Prostate gland (tissue), 2 donors: Measurements from ENCODE around the gene TMEM139. TPM values are rescaled to one million over a fixed set of nuclear protein-coding genes. Genes with fewer than 3 reads are reported as not detected.

Experiments used
- DNase-seq: peaks from one replicate; pipeline ENCODE4 v3.0.0-alpha.2; 2019; ENCODE audit warnings: low spot score
- H3K27ac ChIP-seq, 2 donors: fragments of 200-600 bp; sonication (generic); 2 replicates each; pipeline ENCODE4 v1.5.1; 2017 to 2019
- H3K27me3 ChIP-seq: fragments of 200-600 bp; sonication (generic); replicated peaks from 2 replicates; pipeline ENCODE4 v1.5.1; 2019; ENCODE audit not compliant: insufficient read depth
- H3K36me3 ChIP-seq, 2 donors: fragments of 200-600 bp; sonication (generic); 1 replicate in 1 of 2; 2 replicates in 1 of 2; pipeline versions ENCODE4 v1.5.1 to v1.8.1; 2017 to 2019
- H3K4me1 ChIP-seq: fragments of 200-600 bp; sonication (generic); replicated peaks from 2 replicates; pipeline ENCODE4 v1.5.1; 2019
- H3K4me3 ChIP-seq, 2 donors: fragments of 200-600 bp; sonication (generic); 2 replicates each; pipeline ENCODE4 v1.5.1; 2017 to 2019
- H3K9me3 ChIP-seq: fragments of 200-600 bp; sonication (generic); 2 replicates; pipeline ENCODE4 v1.5.1; 2017
- CTCF ChIP-seq, 4 experiments: fragments of 200-600 bp in 2 of 4; fragments of 450-650 bp in 2 of 4; sonication (generic) in 2 of 4; IDR thresholded peaks; 1 replicate in 3 of 4; 2 replicates in 1 of 4; pipeline ENCODE4 v1.5.1; 2016 to 2019; ENCODE audit warnings: antibody characterized with exemption in 4 of 4, mild to moderate bottlenecking in 2 of 4, moderate library complexity in 2 of 4
- POLR2A ChIP-seq: fragments of 450-650 bp; IDR thresholded peaks from one replicate; pipeline ENCODE4 v1.6.1; 2016; ENCODE audit warnings: antibody characterized with exemption, mild to moderate bottlenecking
- POLR2AphosphoS5 ChIP-seq: sonication (generic); formaldehyde crosslinking; IDR thresholded peaks from one replicate; pipeline ENCODE4 v1.6.1; 2017; ENCODE audit warnings: antibody characterized with exemption
- WGBS: methylation state at CpG from one replicate; pipeline ENCODE4 v1.1.5; 2018; 5-methylcytosine and 5-hydroxymethylcytosine counted together
- intact Hi-C: fragments of 100-400 bp; cut with DNase I; formaldehyde crosslinking; loops from one replicate; pipeline ENCODE4 v1.14.2; 2022
- total RNA-seq, 2 donors: library from RNA; depleted of rRNA; stranded (reverse); fragments of >200 nt; gene quantifications; one replicate each; pipeline ENCODE4 v1.1.0, GENCODE V29; 2016

The TMEM139 gene
- total RNA-seq, 2 donors from 2014 or later = 0.51 to 7.7 TPM

- Histone ChIP-seq H3K4me3 (no peak overlapping the region), H3K9me3 (no peaks in the 10 kb centered on the region), H3K36me3 (no peaks in the 10 kb centered on the region), H3K4me1 (peaks cover 6% of the 10 kb centered on the region), H3K27ac (no peak overlapping the region), H3K27me3 (no peaks in the 10 kb centered on the region)
- 51% methylated on average over 10 of the region's 10 CpGs for WGBS
- intact Hi-C loops = no loop called here
- DNase-seq = peak; percentile 85
- TF ChIP-seq CTCF (IDR thresholded peaks at IDR 0.05) (peak; percentile 37 to 91 (median 77)), POLR2A (no peak), POLR2AphosphoS5 (peak; percentile 77)
Observed at GRCh38 chr7:143305423-143306070, 20.8 kb downstream of the TMEM139 start.

- H3K4me3 ChIP-seq = no peak overlapping the region
- H3K9me3 ChIP-seq = no peaks in the 10 kb centered on the region
- DNase-seq = no peak
- H3K27me3 ChIP-seq = no peaks in the 10 kb centered on the region
- intact Hi-C loops = no loop called here
- H3K27ac ChIP-seq = no peak overlapping the region
- WGBS = 98% methylated on average over 2 of the region's 2 CpGs
- TF ChIP-seq CTCF (IDR thresholded peaks at IDR 0.05) = no peak
- no peak for TF ChIP-seq POLR2AphosphoS5
- TF ChIP-seq POLR2A = no peak
- H3K4me1 ChIP-seq = no peaks in the 10 kb centered on the region
- no peaks in the 10 kb centered on the region for H3K36me3 ChIP-seq
Observed at GRCh38 chr7:143308632-143309031, 23.9 kb downstream of the TMEM139 start.

- Histone ChIP-seq H3K4me1 (no peaks in the 10 kb centered on the region), H3K27me3 (no peaks in the 10 kb centered on the region), H3K27ac (no peak overlapping the region), H3K36me3 (no peaks in the 10 kb centered on the region), H3K4me3 (no peak overlapping the region), H3K9me3 (no peaks in the 10 kb centered on the region)
- DNase-seq = no peak
- TF ChIP-seq POLR2AphosphoS5 (no peak), POLR2A (no peak), CTCF (IDR thresholded peaks at IDR 0.05) (no peak)
- intact Hi-C loops = no loop called here
Observed at GRCh38 chr7:143314127-143314526, 29.4 kb downstream of the TMEM139 start.

GRCh38 chr7:143315776-143316175, 31.0 kb downstream of the TMEM139 start, which contains the start of gene CLCN1:
CLCN1 (plus strand) TSS chr7:143316111; CDS start chr7:143316213, 102 bp downstream.
- intact Hi-C loops = no loop called here
- Histone ChIP-seq H3K4me3 (no peak within 1 kb of the TSS), H3K9me3 (no peaks in the 10 kb centered on the region), H3K36me3 (no peaks in the 10 kb centered on the region), H3K27ac (no peak within 1 kb of the TSS), H3K27me3 (no peaks in the 10 kb centered on the region), H3K4me1 (no peaks in the 10 kb centered on the region)
- TF ChIP-seq POLR2AphosphoS5 (no peak), POLR2A (no peak), CTCF (IDR thresholded peaks at IDR 0.05) (no peak)
- 73% methylated on average over 5 of the region's 5 CpGs for WGBS
- no peak for DNase-seq

GRCh38 chr7:143316492-143316891, 31.7 kb downstream of the TMEM139 start:
- no peak for DNase-seq
- H3K27me3 ChIP-seq = no peaks in the 10 kb centered on the region
- no peaks in the 10 kb centered on the region for H3K36me3 ChIP-seq
- H3K27ac ChIP-seq = no peak overlapping the region
- TF ChIP-seq POLR2AphosphoS5 (no peak), POLR2A (no peak), CTCF (IDR thresholded peaks at IDR 0.05) (no peak)
- intact Hi-C loops = no loop called here
- no peaks in the 10 kb centered on the region for H3K9me3 ChIP-seq
- H3K4me1 ChIP-seq = no peaks in the 10 kb centered on the region
- no peak overlapping the region for H3K4me3 ChIP-seq
- 83% methylated on average over 4 of the region's 4 CpGs for WGBS
